Measurements from ENCODE around the gene MAN1C1.

The MAN1C1 gene

DNA sequence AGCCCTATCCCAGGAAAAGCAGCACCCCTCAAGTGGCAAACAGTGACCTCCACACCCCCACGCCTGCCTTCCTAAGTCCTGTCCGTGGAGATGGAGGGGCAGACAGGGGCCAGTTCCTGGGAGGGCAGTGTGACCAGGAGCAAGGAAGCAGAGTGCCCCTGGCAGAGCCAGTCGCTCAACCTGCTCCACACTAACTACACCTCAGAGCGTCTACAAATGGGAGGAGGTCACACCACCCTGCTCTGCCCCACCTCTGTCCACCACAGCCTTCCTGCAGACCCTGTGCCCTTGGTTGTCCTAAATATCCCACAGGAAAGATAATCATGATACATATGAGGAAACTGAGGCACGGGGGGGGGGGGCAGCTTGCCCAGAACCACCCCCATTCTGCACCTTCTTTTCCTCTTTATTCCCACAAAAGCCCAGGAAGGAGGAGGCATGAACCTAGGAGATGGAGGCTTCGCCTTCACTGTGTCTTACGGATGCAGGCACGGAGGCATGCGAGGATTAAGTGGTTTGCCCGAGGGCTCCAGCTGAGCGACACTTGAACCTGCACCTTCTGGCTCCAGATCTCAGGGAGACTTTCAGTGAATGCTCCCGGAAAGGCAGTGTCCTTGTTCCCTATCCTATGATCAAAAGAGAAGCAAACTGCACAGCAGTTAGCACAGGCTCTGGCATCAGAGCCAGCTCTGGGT, 140.7 kb downstream of the MAN1C1 start:
- no peaks in the 10 kb centered on the region for H3K79me1 ChIP-seq (ENCODE audit: low read depth, low read length)
- WGBS, 2 donors (ENCODE audit: extremely low coverage in 2 of 2, insufficient read length in 2 of 2, insufficient replicate concordance in 1 of 2) = no CpG with 5 or more reads among the region's 12 CpGs
- DNase-seq (ENCODE audit: low spot score) = no peak
- H2BK5ac ChIP-seq (ENCODE audit: low read length) = no peak overlapping the region
- no peak overlapping the region for H3K9ac ChIP-seq (ENCODE audit: low read depth, low read length, poor library complexity)
- no peak overlapping the region for H3K4me3 ChIP-seq (ENCODE audit: low read length in 2 of 2)
- H3K4ac ChIP-seq (ENCODE audit: low read length) = peak overlapping the region; percentile 17
- H3K9me3 ChIP-seq (replicated peaks in 1 of 2; ENCODE audit: control insufficient read depth in 2 of 2, insufficient read depth in 1 of 2, low read depth in 1 of 2, low read length in 2 of 2) = no peaks in the 10 kb centered on the region
- H4K8ac ChIP-seq (ENCODE audit: low read depth, low read length) = no peak overlapping the region
- peak overlapping the region; percentile 38 for H3K23ac ChIP-seq (ENCODE audit: low read depth, low read length, poor library complexity)
- no peak overlapping the region for H3K14ac ChIP-seq (ENCODE audit: low read length)
- no peak overlapping the region for H3K27ac ChIP-seq (replicated peaks; ENCODE audit: low read length)
- peak overlapping the region; percentile 88 for H3K18ac ChIP-seq (ENCODE audit: low read length)
- peaks cover 14 to 23% of the 10 kb centered on the region in 2 donors for H3K4me1 ChIP-seq (ENCODE audit: control insufficient read depth in 2 of 2, insufficient read depth in 1 of 2, low read depth in 1 of 2, low read length in 2 of 2)
- H3K27me3 ChIP-seq (ENCODE audit: control insufficient read depth in 3 of 3, insufficient read depth in 3 of 3, low read depth in 1 of 3, low read length in 3 of 3) = no peaks in the 10 kb centered on the region
- no peaks in the 10 kb centered on the region for H3K36me3 ChIP-seq (replicated peaks in 1 of 2; ENCODE audit: control insufficient read depth in 2 of 2, insufficient read depth in 2 of 2, low read length in 2 of 2)
- peak overlapping the region; percentile 76 for H2AK5ac ChIP-seq (ENCODE audit: low read depth, low read length)
- no peak overlapping the region for H4K91ac ChIP-seq (ENCODE audit: low read depth, low read length, poor library complexity)
- H2BK120ac ChIP-seq (ENCODE audit: low read depth, low read length) = peak overlapping the region; percentile 73
- H2BK15ac ChIP-seq (ENCODE audit: low read length) = peak overlapping the region; percentile 14
- no peak overlapping the region for H3K4me2 ChIP-seq (ENCODE audit: insufficient read depth, low read length, poor library complexity, severe bottlenecking)
- no peak overlapping the region for H2BK12ac ChIP-seq (ENCODE audit: low read length)
- H2AFZ ChIP-seq (ENCODE audit: low read length) = no peak overlapping the region

- H3K4me3 ChIP-seq (ENCODE audit: low read length in 2 of 2) = no peak overlapping the region
- no peaks in the 10 kb centered on the region for H3K79me1 ChIP-seq (ENCODE audit: low read depth, low read length)
- peak overlapping the region; percentile 88 for H3K18ac ChIP-seq (ENCODE audit: low read length)
- H3K23ac ChIP-seq (ENCODE audit: low read depth, low read length, poor library complexity) = no peak overlapping the region
- no peak overlapping the region for H4K8ac ChIP-seq (ENCODE audit: low read depth, low read length)
- H3K4ac ChIP-seq (ENCODE audit: low read length) = no peak overlapping the region
- no peaks in the 10 kb centered on the region for H3K27me3 ChIP-seq (ENCODE audit: control insufficient read depth in 3 of 3, insufficient read depth in 3 of 3, low read depth in 1 of 3, low read length in 3 of 3)
- no peak for DNase-seq (ENCODE audit: low spot score)
- peak overlapping the region; percentile 76 for H2AK5ac ChIP-seq (ENCODE audit: low read depth, low read length)
- peaks cover 14 to 18% of the 10 kb centered on the region in 2 donors for H3K4me1 ChIP-seq (ENCODE audit: control insufficient read depth in 2 of 2, insufficient read depth in 1 of 2, low read depth in 1 of 2, low read length in 2 of 2)
- H2BK12ac ChIP-seq (ENCODE audit: low read length) = no peak overlapping the region
- H3K14ac ChIP-seq (ENCODE audit: low read length) = no peak overlapping the region
- H2AFZ ChIP-seq (ENCODE audit: low read length) = no peak overlapping the region
- H2BK15ac ChIP-seq (ENCODE audit: low read length) = peak overlapping the region; percentile 76
- no CpG with 5 or more reads among the region's 5 CpGs for whole genome bisulfite sequencing, 2 donors (ENCODE audit: extremely low coverage in 2 of 2, insufficient read length in 2 of 2, insufficient replicate concordance in 1 of 2)
- H4K91ac ChIP-seq (ENCODE audit: low read depth, low read length, poor library complexity) = no peak overlapping the region
- no peaks in the 10 kb centered on the region for H3K9me3 ChIP-seq (replicated peaks in 1 of 2; ENCODE audit: control insufficient read depth in 2 of 2, insufficient read depth in 1 of 2, low read depth in 1 of 2, low read length in 2 of 2)
- H3K36me3 ChIP-seq (replicated peaks in 1 of 2; ENCODE audit: control insufficient read depth in 2 of 2, insufficient read depth in 2 of 2, low read length in 2 of 2) = no peaks in the 10 kb centered on the region
- no peak overlapping the region for H2BK120ac ChIP-seq (ENCODE audit: low read depth, low read length)
- H3K4me2 ChIP-seq (ENCODE audit: insufficient read depth, low read length, poor library complexity, severe bottlenecking) = no peak overlapping the region
- no peak overlapping the region for H2BK5ac ChIP-seq (ENCODE audit: low read length)
- H3K9ac ChIP-seq (ENCODE audit: low read depth, low read length, poor library complexity) = peak overlapping the region; percentile 12
- H3K27ac ChIP-seq (replicated peaks; ENCODE audit: low read length) = no peak overlapping the region
Observed at GRCh38 chr1:25757846-25758185, 141.2 kb downstream of the MAN1C1 start.

DNA sequence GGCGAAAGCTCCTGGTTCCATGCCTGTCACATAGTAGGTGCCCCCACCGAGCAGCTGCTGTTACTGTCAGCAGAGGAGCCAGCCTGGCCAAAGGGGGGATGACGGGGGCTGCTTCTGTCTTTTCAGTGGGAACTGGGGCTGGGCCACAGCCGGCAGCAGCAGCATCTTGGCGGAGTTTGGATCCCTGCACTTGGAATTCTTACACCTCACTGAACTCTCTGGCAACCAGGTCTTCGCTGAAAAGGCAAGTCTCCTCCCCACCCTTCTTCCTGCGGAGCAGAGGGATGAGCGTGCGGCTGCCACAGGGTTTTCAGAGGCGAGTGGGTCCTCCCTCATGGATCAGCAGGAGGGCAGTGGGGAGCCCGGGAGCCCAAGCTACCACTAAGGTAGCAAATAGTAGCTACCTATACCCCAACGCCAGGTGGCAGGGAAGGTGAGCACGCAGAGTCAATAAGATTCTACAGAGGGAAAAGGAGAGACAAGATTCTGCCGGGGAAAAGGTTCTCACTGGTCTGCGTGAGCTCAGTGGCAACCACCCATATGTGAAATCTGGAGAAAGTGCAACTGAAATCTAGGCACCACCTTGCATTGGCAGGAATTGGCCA, 142.0 kb downstream of the MAN1C1 start:
- H3K79me1 ChIP-seq (ENCODE audit: low read depth, low read length) = no peaks in the 10 kb centered on the region
- no peak overlapping the region for H3K27ac ChIP-seq (replicated peaks; ENCODE audit: low read length)
- no peak overlapping the region for H3K9ac ChIP-seq (ENCODE audit: low read depth, low read length, poor library complexity)
- no peak overlapping the region for H2AFZ ChIP-seq (ENCODE audit: low read length)
- H3K4me2 ChIP-seq (ENCODE audit: insufficient read depth, low read length, poor library complexity, severe bottlenecking) = no peak overlapping the region
- peaks cover 0 to 1% of the 10 kb centered on the region in 2 donors for H3K9me3 ChIP-seq (replicated peaks in 1 of 2; ENCODE audit: control insufficient read depth in 2 of 2, insufficient read depth in 1 of 2, low read depth in 1 of 2, low read length in 2 of 2)
- no peak overlapping the region for H2BK120ac ChIP-seq (ENCODE audit: low read depth, low read length)
- H3K18ac ChIP-seq (ENCODE audit: low read length) = no peak overlapping the region
- no peak overlapping the region for H4K8ac ChIP-seq (ENCODE audit: low read depth, low read length)
- H3K4me3 ChIP-seq (ENCODE audit: low read length in 2 of 2) = no peak overlapping the region
- no peak for DNase-seq (ENCODE audit: low spot score)
- WGBS, 2 donors (ENCODE audit: extremely low coverage in 2 of 2, insufficient read length in 2 of 2, insufficient replicate concordance in 1 of 2) = no CpG with 5 or more reads among the region's 15 CpGs
- H4K91ac ChIP-seq (ENCODE audit: low read depth, low read length, poor library complexity) = no peak overlapping the region
- H3K4ac ChIP-seq (ENCODE audit: low read length) = no peak overlapping the region
- H3K23ac ChIP-seq (ENCODE audit: low read depth, low read length, poor library complexity) = no peak overlapping the region
- H3K27me3 ChIP-seq (ENCODE audit: control insufficient read depth in 3 of 3, insufficient read depth in 3 of 3, low read depth in 1 of 3, low read length in 3 of 3) = no peaks in the 10 kb centered on the region
- no peak overlapping the region for H3K14ac ChIP-seq (ENCODE audit: low read length)
- H2BK12ac ChIP-seq (ENCODE audit: low read length) = no peak overlapping the region
- H3K36me3 ChIP-seq (replicated peaks in 1 of 2; ENCODE audit: control insufficient read depth in 2 of 2, insufficient read depth in 2 of 2, low read length in 2 of 2) = no peaks in the 10 kb centered on the region
- H2BK5ac ChIP-seq (ENCODE audit: low read length) = no peak overlapping the region
- H2AK5ac ChIP-seq (ENCODE audit: low read depth, low read length) = no peak overlapping the region
- H2BK15ac ChIP-seq (ENCODE audit: low read length) = no peak overlapping the region
- peaks cover 14 to 17% of the 10 kb centered on the region in 2 donors for H3K4me1 ChIP-seq (ENCODE audit: control insufficient read depth in 2 of 2, insufficient read depth in 1 of 2, low read depth in 1 of 2, low read length in 2 of 2)

DNA sequence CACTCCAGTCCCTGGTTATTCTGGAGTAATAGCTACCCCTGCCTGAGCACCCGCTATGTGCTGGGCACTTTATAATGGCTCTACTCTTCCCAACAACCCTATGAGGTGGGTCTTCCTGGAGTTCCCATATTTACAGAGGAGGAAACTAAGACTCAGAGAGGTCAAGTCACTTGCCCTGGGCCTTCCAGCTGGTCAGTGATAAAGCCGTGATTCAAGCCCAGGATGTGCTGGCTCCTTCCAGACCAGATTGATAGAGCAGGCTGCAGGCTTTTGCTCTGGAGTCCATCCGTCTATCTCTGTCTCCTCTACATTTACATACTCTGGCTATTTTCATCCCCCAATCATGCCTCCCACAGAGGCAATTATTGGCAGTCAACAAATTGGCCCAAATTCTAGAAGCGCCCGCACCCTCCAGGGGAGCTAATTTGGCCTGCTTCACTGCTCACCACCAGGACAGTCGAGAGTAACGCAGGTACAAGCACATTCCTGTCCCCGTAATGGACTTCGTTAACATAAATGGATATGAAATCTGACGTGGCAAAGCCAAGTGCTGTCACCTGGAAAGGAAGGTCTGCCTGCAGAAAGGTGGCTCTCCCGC, 143.6 kb downstream of the MAN1C1 start:
- no peak overlapping the region for H3K4ac ChIP-seq (ENCODE audit: low read length)
- peaks cover 0 to 2% of the 10 kb centered on the region in 2 donors for H3K36me3 ChIP-seq (replicated peaks in 1 of 2; ENCODE audit: control insufficient read depth in 2 of 2, insufficient read depth in 2 of 2, low read length in 2 of 2)
- H3K79me1 ChIP-seq (ENCODE audit: low read depth, low read length) = no peaks in the 10 kb centered on the region
- H3K9me3 ChIP-seq (replicated peaks in 1 of 2; ENCODE audit: control insufficient read depth in 2 of 2, insufficient read depth in 1 of 2, low read depth in 1 of 2, low read length in 2 of 2) = peaks cover 0 to 2% of the 10 kb centered on the region in 2 donors
- no peak overlapping the region for H3K23ac ChIP-seq (ENCODE audit: low read depth, low read length, poor library complexity)
- DNase-seq (ENCODE audit: low spot score) = no peak
- H3K18ac ChIP-seq (ENCODE audit: low read length) = no peak overlapping the region
- no peak overlapping the region for H3K14ac ChIP-seq (ENCODE audit: low read length)
- H4K91ac ChIP-seq (ENCODE audit: low read depth, low read length, poor library complexity) = no peak overlapping the region
- H2AFZ ChIP-seq (ENCODE audit: low read length) = no peak overlapping the region
- no CpG with 5 or more reads among the region's 11 CpGs for WGBS, 2 donors (ENCODE audit: extremely low coverage in 2 of 2, insufficient read length in 2 of 2, insufficient replicate concordance in 1 of 2)
- H4K8ac ChIP-seq (ENCODE audit: low read depth, low read length) = no peak overlapping the region
- H3K9ac ChIP-seq (ENCODE audit: low read depth, low read length, poor library complexity) = no peak overlapping the region
- H2AK5ac ChIP-seq (ENCODE audit: low read depth, low read length) = no peak overlapping the region
- H3K4me3 ChIP-seq (ENCODE audit: low read length in 2 of 2) = no peak overlapping the region
- no peak overlapping the region for H2BK5ac ChIP-seq (ENCODE audit: low read length)
- H2BK120ac ChIP-seq (ENCODE audit: low read depth, low read length) = no peak overlapping the region
- no peak overlapping the region for H2BK15ac ChIP-seq (ENCODE audit: low read length)
- H2BK12ac ChIP-seq (ENCODE audit: low read length) = no peak overlapping the region
- H3K4me1 ChIP-seq (ENCODE audit: control insufficient read depth in 2 of 2, insufficient read depth in 1 of 2, low read depth in 1 of 2, low read length in 2 of 2) = peaks cover 14 to 16% of the 10 kb centered on the region in 2 donors
- H3K4me2 ChIP-seq (ENCODE audit: insufficient read depth, low read length, poor library complexity, severe bottlenecking) = no peak overlapping the region
- no peak overlapping the region for H3K27ac ChIP-seq (replicated peaks; ENCODE audit: low read length)
- H3K27me3 ChIP-seq (ENCODE audit: control insufficient read depth in 3 of 3, insufficient read depth in 3 of 3, low read depth in 1 of 3, low read length in 3 of 3) = no peaks in the 10 kb centered on the region
